HFF-Myc (cell line): Measurements from ENCODE around the gene REN.

ENCODE experiments used
- DNase-seq: peaks from one replicate; pipeline ENCODE4 v3.0.0-alpha.2; 2011; ENCODE audit warnings: low read depth; ENCODE audit errors: extremely low read depth
- H3K4me3 ChIP-seq: replicated peaks from 2 replicates; pipeline ENCODE4 v1.5.1; 2011; ENCODE audit warnings: low read depth, mild to moderate bottlenecking, control low read depth, low read length
- TF ChIP-seq, protein P1 (sequence below): IDR thresholded peaks from 2 replicates; pipeline ENCODE4 v1.5.1; 2012; ENCODE audit warnings: mild to moderate bottlenecking, low read depth, low read length, control low read depth; ENCODE audit errors: missing control alignments

Gene REN

DNA sequence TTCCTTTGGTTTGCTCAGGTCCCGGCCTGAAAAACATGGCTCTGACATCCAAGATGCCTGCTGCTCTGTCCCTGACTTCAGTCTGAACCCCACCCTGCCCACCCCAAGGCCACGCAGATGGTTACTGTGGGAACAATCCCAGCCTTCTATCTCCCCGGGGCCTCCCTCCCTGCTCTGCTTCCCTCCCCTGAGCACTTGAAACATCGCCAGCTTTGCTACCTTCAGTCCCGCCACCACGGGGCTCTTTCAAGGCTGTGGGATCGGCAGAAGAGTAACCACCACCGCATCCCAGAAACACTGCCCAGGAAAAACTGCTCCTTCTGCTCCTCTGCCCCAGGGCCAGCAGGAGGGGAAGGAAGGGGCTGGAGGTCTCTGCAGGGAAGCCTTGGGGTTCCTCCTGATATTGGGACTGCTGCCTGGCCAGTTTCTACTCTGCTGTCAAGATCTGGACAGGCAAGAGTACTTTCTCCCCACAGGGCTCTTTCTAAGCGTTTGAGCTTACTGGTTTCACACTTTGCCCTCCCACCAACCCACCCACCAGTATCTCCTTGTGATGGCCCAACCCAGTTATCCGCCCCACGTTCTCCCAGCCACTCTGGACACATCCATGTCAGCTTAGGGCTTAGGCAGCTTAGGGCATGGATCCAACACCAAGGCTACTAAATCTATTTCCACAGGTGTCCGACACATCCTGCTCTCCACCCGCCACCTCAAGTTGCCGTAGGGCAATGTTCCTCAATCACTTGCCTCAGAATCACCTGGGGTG lies 22.7 kb downstream of the REN start:
- TF ChIP-seq, protein P1, sequence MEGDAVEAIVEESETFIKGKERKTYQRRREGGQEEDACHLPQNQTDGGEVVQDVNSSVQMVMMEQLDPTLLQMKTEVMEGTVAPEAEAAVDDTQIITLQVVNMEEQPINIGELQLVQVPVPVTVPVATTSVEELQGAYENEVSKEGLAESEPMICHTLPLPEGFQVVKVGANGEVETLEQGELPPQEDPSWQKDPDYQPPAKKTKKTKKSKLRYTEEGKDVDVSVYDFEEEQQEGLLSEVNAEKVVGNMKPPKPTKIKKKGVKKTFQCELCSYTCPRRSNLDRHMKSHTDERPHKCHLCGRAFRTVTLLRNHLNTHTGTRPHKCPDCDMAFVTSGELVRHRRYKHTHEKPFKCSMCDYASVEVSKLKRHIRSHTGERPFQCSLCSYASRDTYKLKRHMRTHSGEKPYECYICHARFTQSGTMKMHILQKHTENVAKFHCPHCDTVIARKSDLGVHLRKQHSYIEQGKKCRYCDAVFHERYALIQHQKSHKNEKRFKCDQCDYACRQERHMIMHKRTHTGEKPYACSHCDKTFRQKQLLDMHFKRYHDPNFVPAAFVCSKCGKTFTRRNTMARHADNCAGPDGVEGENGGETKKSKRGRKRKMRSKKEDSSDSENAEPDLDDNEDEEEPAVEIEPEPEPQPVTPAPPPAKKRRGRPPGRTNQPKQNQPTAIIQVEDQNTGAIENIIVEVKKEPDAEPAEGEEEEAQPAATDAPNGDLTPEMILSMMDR = no peak
- no peak overlapping the region for H3K4me3 ChIP-seq
- no peak for DNase-seq

DNA sequence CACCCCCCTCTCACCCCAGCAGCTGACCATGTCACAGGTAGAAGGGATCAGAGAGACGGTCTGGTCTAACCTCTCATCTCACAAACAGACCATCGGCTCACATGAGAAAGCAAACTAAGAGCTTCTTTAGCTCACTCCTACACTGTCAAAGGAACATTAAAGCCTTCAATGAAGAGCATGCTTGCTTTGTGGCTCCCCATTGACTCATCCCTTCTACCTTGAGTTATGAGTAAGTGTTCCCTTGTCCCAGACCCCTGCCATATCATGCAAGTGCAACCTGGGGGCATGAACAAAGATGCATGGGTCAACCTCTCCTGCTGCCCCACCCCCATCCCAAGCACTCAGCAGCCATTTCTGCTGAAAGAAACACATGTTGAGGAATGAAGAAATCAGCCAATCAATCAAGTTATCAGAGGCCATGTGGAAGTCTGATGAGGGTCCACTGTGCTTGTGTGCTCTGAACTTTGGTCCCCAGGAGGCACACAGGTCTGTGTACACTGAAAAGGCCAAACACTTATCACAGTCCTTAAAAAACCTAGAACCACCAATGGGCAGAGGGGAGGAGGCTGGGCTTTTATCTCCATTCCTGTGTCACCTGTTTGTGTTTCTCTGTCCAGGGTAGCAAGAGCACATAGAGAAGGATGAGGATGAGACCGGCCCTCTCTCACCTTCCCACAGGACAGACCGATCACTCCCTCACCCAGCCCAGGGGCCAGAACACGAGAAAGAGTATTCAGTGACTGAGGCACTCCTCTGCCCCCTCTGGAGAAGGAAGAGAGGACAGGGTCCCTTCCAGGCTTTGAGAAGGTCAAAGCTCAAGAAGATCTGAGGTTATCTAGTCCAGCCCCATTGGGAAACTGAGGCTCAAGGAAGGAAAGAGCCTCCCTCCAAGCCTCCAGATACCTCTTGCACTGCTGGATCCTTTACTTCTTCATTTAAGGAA lies 23.8 kb downstream of the REN start:
- TF ChIP-seq, protein P1 = no peak
- no peak for DNase-seq

GRCh38 chr1:204141131-204141530 lies 25.0 kb downstream of the REN start:
- TF ChIP-seq, protein P1 = no peak
- no peak for DNase-seq
- H3K4me3 ChIP-seq = no peak overlapping the region

More for the DNA sequence above, 23.8 kb downstream of the REN start:
- no peak overlapping the region for H3K4me3 ChIP-seq

- no peak for DNase-seq
- no peak overlapping the region for H3K4me3 ChIP-seq
Measured at GRCh38 chr1:204139952-204140351, 26.2 kb downstream of the REN start.

GRCh38 chr1:204139088-204139487 lies 27.0 kb downstream of the REN start:
- TF ChIP-seq, protein P1 = no peak
- no peak for DNase-seq
- no peak overlapping the region for H3K4me3 ChIP-seq

More at GRCh38 chr1:204139952-204140351, 26.2 kb downstream of the REN start:
- TF ChIP-seq, protein P1 = no peak

DNA sequence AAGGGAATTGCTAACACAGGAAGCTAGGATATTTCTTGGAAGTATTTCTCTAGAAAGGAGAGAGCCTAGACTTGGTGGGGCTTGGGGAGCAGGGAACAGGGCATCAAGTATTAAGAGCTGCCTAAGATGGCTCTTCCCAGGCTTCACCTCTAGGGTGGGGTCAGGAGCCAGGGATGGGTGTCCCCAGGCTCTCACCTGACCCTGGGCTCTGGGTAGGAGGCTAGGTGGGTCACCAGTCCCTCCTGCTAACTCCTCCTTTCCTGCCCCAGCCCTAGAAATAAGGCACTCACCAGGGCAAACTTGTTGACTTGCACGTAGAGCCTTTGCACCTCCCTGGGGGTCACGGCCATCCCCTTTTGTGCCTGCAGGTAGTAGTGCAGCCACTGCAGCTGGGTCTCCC lies 29.3 kb downstream of the REN start:
- TF ChIP-seq, protein P1 = no peak
- no peak overlapping the region for H3K4me3 ChIP-seq
- DNase-seq = no peak
